GM19372 (cell line): Measurements from ENCODE around the gene ABCA3.

Experiments used
- ATAC-seq: cut with Tn5 transposase; IDR thresholded peaks from one replicate; pipeline ENCODE4 v1.9.1; 2021; ENCODE audit warnings: mild to moderate bottlenecking, low read depth, moderate library complexity; ENCODE audit not compliant: unreplicated experiment

ABCA3 gene

DNA sequence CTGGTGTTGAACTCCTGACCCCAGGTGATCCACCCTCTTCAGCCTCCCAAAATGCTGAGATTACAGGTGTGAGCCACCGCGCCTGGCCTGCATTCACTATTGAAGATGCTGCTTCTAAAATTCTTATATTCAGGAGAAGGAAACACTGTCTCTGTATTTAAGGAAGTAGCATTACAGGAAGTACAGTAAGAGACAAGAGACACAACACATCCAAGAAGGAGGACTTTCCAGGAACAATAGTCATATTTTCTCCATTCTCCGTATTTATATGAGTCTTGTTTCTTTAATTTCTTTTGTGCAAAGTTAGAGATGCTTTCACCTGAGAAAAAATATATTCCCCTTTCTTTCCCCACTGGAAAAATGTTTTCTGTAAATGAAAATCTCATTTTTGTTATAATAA is 18.3 kb upstream of the ABCA3 start:
- no peak for ATAC-seq

- no peak for ATAC-seq
These were observed 16.8 kb upstream of the ABCA3 start for GRCh38 chr16:2357331-2357730.

GRCh38 chr16:2350500-2350899 is 10.0 kb upstream of the ABCA3 start:
- no peak for ATAC-seq

GRCh38 chr16:2343211-2343610 is 2.7 kb upstream of the ABCA3 start:
- ATAC-seq: no peak

GRCh38 chr16:2341456-2342447 is 1.2 kb upstream of the ABCA3 start:
- ATAC-seq: no peak

GRCh38 chr16:2339521-2340484 is 725 bp downstream of the ABCA3 start:
- peak; percentile 23 for ATAC-seq

DNA sequence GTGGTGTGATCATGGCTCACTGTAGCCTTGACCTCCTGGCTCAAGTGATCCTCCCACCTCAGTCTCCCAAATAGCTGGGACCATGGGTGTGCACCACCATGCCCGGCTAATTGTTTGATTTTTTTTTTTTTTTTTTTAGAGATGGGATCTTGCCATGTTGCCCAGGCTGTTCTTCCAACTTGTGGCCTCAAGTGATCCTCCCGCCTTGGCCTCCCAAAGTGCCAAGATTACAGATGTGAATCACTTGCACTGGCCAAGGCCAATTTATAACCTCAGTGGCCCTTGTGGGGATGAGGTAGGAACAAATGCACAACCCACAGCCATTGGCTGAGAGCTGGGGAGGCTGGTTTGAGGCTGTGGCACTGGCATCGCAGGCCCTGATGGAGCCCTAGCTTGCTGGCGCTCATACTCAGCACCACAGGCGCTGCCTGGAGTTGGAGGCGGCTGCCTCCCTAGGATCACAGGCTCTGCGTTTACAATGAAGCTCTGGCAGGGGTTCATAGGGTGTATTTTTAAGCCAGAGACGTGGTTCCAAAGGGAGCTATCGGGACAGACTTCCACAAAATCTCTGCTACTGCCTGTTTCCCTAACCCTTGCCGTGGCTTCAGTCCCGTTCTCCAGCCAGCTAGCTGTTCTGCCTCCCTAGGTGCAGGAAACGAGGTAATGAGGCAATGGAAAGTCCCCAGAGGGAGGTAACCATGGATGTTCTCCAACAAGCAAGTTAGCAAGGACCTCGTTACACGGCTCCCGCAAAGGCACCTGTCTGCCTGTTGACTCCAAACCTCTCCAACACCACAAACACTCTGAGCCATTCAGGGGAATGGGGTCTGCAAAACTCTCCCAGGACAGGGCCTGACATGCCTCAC is 2.9 kb downstream of the ABCA3 start:
- ATAC-seq: no peak

DNA sequence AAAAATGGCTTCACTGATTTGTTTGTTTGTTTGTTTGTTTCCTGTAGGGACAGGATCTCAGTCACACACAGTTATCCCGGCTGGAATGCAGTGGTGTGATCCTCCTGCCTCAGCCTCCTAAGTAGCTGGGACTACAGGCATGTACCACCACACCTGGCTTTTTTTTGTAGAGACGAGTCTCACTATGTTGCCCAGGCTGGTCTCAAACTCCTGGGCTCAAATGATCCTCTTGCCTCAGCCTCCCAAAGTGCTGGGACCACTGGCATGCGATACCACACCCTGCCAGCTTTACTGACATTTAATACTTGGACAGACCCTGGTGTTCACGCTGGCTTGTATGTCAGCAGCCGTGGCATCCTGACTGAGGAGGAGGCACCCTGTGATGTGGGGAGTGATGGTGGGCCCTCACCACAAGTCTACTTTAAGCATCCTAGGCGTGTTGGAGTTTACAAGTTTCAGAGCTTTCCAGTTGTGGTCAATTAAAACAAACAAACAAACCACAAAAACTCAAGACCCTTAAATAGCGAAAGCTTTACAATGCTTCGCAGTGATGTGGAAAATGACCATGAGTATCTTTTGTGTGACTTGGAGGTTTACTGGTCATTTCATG is 5.1 kb downstream of the ABCA3 start:
- ATAC-seq: no peak

GRCh38 chr16:2333772-2334379 is 6.7 kb downstream of the ABCA3 start:
- no peak for ATAC-seq

- ATAC-seq: no peak
These were observed 7.3 kb downstream of the ABCA3 start for GRCh38 chr16:2333231-2333630.

GRCh38 chr16:2331931-2332267 is 8.6 kb downstream of the ABCA3 start:
- no peak for ATAC-seq

- no peak for ATAC-seq
These were observed 9.2 kb downstream of the ABCA3 start for GRCh38 chr16:2331199-2331930.

DNA sequence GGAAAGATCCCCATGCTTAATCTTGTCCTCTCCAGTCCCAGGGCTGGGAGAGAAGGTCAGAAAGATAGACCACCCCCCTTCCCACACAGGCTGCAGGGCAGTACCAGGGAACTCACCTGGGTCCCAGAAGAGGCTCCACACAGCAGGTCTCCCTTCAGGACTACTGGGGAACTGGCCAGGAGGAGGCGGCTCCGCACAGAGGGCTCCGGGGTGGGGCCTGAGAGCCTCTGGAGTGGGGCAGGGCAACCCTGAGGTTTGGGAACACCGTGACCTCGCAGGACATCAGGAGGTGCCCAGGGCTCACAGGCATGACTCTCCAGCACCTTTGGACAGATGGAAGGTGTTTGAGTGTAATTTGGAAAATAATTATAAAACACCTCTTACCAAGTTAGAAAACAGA is 11.0 kb downstream of the ABCA3 start:
- ATAC-seq: no peak

GRCh38 chr16:2328428-2328827 is 12.1 kb downstream of the ABCA3 start:
- ATAC-seq: no peak

DNA sequence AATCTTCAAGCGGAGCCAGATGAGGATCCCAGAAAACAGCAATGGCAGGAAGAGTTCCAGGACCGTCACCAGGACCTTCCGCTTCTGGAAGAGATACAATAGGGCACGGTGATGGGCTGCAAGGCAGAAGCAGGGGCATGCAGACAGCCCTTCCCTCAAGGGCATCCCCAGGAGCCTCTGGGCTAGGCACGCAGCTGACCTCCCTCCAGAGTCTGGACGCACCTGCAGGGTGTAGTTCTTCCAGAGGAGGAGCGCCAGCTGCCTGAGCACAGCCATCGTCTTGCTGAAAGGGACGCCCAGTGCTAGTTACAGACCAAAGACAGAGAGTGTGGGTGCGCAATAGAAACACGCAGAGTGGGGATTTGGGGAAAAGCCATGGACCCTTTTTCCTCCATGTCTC is 14.3 kb downstream of the ABCA3 start:
- no peak for ATAC-seq

- ATAC-seq: no peak
These were observed 14.7 kb downstream of the ABCA3 start for GRCh38 chr16:2325791-2326190.

GRCh38 chr16:2325181-2325580 is 15.3 kb downstream of the ABCA3 start:
- ATAC-seq: no peak

DNA sequence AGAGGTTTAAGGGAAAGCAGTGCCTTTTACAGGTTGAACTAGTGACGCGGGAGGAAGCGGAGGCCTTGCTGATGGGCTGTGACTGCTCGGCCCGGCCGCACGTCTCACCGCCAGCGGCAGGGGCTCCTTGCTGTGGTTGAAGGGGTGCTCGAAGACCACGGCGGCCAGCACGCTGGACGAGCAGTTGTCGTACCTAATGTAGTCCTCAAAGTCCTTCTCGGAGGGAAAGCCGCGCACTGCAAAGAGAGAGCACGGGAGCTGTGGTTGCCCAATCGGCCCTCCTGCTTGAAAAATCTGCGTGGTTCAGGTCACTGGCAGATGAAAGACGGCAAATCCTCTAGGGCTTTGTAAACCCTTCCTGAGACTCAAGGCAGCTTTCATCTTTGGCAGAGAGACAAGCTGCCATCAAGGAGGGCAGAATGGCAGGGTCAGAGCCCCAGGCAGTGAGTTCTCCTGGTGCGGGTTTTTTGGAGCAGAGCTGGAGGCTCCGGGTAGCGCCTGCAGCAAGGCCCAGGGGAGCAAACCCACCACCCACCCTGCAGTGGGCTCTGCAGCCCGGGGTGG is 16.1 kb downstream of the ABCA3 start:
- no peak for ATAC-seq

DNA sequence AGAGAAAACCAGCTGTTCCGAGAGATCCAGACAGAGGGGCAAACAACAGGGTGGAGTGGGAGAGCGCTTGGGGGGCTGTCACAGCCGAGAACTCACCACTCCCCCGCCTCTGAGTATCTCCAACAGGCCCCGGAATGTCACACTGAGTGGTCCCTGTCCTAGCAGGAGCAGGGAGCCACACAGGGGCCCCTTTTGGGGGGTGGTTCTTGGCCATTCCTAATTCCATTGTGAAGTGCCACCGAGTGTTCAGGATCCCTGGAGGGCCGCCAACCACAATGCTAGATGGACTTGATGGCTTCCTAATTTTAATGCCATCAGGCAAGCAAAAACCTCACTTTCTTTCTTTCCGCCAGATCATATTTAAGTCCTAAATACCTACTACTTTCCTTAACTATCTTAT is 16.8 kb downstream of the ABCA3 start:
- ATAC-seq: no peak
